IPS-15b (cell line): ENCODE data around the gene BNC2.

Source experiments
- H3K27me3 ChIP-seq: one replicate; pipeline ENCODE4 v1.6.1; 2013; ENCODE audit warnings: low read length; ENCODE audit not compliant: control insufficient read depth, insufficient read depth
- H3K36me3 ChIP-seq: one replicate; pipeline ENCODE4 v1.6.1; 2013; ENCODE audit warnings: low read length; ENCODE audit not compliant: control insufficient read depth, insufficient read depth
- H3K4me1 ChIP-seq: one replicate; pipeline ENCODE4 v1.6.1; 2013; ENCODE audit warnings: mild to moderate bottlenecking, low read length; ENCODE audit not compliant: control insufficient read depth, insufficient read depth
- H3K4me3 ChIP-seq: one replicate; pipeline ENCODE4 v1.5.1; 2013; ENCODE audit warnings: low read depth, low read length
- H3K9ac ChIP-seq: one replicate; pipeline ENCODE4 v1.6.1; 2013; ENCODE audit warnings: low read depth, mild to moderate bottlenecking, low read length
- H3K9me3 ChIP-seq: one replicate; pipeline ENCODE4 v1.6.1; 2013; ENCODE audit warnings: mild to moderate bottlenecking, low read length; ENCODE audit not compliant: control insufficient read depth, insufficient read depth

Gene BNC2

GRCh38 chr9:16598316-16598715, 272.2 kb downstream of the BNC2 start:
- Histone ChIP-seq H3K4me3 (no peak overlapping the region), H3K9ac (no peak overlapping the region), H3K9me3 (no peaks in the 10 kb centered on the region), H3K4me1 (peaks cover 6% of the 10 kb centered on the region), H3K27me3 (no peaks in the 10 kb centered on the region), H3K36me3 (no peaks in the 10 kb centered on the region)

GRCh38 chr9:16597136-16597535, 273.3 kb downstream of the BNC2 start:
- H3K4me3 ChIP-seq: no peak overlapping the region
- no peaks in the 10 kb centered on the region for H3K36me3 ChIP-seq
- H3K9me3 ChIP-seq: no peaks in the 10 kb centered on the region
- H3K9ac ChIP-seq: no peak overlapping the region
- H3K4me1 ChIP-seq: peaks cover 6% of the 10 kb centered on the region
- H3K27me3 ChIP-seq: no peaks in the 10 kb centered on the region

GRCh38 chr9:16595227-16595626, 275.2 kb downstream of the BNC2 start:
- H3K4me1 ChIP-seq: peaks cover 6% of the 10 kb centered on the region
- H3K9me3 ChIP-seq: no peaks in the 10 kb centered on the region
- H3K9ac ChIP-seq: no peak overlapping the region
- H3K36me3 ChIP-seq: no peaks in the 10 kb centered on the region
- no peak overlapping the region for H3K4me3 ChIP-seq
- no peaks in the 10 kb centered on the region for H3K27me3 ChIP-seq

DNA sequence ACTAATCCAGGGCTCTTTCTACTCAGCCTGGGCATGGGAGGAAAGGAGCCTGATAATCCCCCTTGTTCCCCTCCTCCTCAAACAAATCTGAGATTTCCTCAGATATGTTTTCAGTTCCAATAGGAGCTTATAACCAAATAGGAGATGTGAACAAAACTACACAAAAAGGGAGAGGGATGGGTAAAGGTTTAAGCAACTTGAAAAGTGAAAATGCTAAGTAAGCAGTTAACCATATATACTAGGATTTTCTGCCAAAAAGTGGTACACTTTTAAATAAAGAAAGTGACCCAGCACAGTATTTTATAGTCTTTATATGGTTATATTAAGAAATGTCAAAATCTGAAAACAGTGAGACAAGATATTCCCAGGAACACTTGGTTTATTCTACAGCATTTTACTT, 275.7 kb downstream of the BNC2 start:
- no peaks in the 10 kb centered on the region for H3K36me3 ChIP-seq
- no peaks in the 10 kb centered on the region for H3K9me3 ChIP-seq
- no peak overlapping the region for H3K4me3 ChIP-seq
- peaks cover 6% of the 10 kb centered on the region for H3K4me1 ChIP-seq
- no peak overlapping the region for H3K9ac ChIP-seq
- H3K27me3 ChIP-seq: no peaks in the 10 kb centered on the region

- Histone ChIP-seq H3K9me3 (no peaks in the 10 kb centered on the region), H3K4me1 (peaks cover 6% of the 10 kb centered on the region), H3K9ac (no peak overlapping the region), H3K4me3 (no peak overlapping the region), H3K27me3 (no peaks in the 10 kb centered on the region), H3K36me3 (no peaks in the 10 kb centered on the region)
These were observed 276.7 kb downstream of the BNC2 start for GRCh38 chr9:16593746-16594145.

DNA sequence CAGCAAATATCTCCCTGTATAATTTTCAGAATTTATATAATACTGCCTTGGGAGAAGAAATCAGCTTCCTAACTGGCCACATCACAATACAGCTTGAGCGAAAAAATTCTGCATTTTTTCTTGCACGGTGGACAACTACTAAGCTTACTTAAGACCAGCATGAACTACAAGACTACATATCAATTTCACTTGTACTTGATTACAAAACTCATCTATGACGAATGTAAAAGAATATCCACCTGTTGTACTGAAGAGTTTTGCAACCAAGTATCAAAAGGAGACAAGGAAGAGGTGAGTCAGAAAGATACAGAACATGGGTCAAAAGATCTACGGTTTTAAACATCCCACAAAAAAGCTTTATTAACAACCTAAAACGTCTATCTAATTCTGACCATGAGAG, 279.4 kb downstream of the BNC2 start:
- H3K9me3 ChIP-seq: no peaks in the 10 kb centered on the region
- H3K9ac ChIP-seq: no peak overlapping the region
- no peaks in the 10 kb centered on the region for H3K36me3 ChIP-seq
- peaks cover 2% of the 10 kb centered on the region for H3K4me1 ChIP-seq
- no peak overlapping the region for H3K4me3 ChIP-seq
- no peaks in the 10 kb centered on the region for H3K27me3 ChIP-seq

- Histone ChIP-seq H3K27me3 (no peaks in the 10 kb centered on the region), H3K9me3 (no peaks in the 10 kb centered on the region), H3K4me1 (no peaks in the 10 kb centered on the region), H3K4me3 (no peak overlapping the region), H3K36me3 (no peaks in the 10 kb centered on the region), H3K9ac (no peak overlapping the region)
These were observed 284.9 kb downstream of the BNC2 start for GRCh38 chr9:16585591-16585990.

GRCh38 chr9:16579872-16580432, 290.5 kb downstream of the BNC2 start:
- Histone ChIP-seq H3K9me3 (no peaks in the 10 kb centered on the region), H3K9ac (no peak overlapping the region), H3K4me1 (peaks cover 2% of the 10 kb centered on the region), H3K4me3 (no peak overlapping the region), H3K27me3 (no peaks in the 10 kb centered on the region), H3K36me3 (no peaks in the 10 kb centered on the region)

DNA sequence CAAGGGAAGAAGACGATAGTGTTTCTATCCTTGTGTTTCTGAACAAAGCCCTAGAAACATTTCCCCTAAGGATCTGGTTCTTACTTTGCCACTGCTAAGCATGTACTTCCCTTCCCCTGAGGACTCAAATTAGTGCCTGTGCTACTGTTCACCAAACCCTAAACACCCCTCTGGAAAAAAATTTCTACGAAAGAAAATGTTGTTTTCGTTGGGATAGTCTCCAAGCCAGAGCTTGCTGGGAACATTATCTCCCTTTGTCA, 294.6 kb downstream of the BNC2 start:
- Histone ChIP-seq H3K36me3 (no peaks in the 10 kb centered on the region), H3K4me1 (peaks cover 7% of the 10 kb centered on the region), H3K9ac (no peak overlapping the region), H3K4me3 (no peak overlapping the region), H3K9me3 (no peaks in the 10 kb centered on the region), H3K27me3 (no peaks in the 10 kb centered on the region)

GRCh38 chr9:16575142-16575985, 295.1 kb downstream of the BNC2 start:
- Histone ChIP-seq H3K27me3 (no peaks in the 10 kb centered on the region), H3K4me1 (peaks cover 7% of the 10 kb centered on the region), H3K9ac (no peak overlapping the region), H3K4me3 (no peak overlapping the region), H3K9me3 (no peaks in the 10 kb centered on the region), H3K36me3 (no peaks in the 10 kb centered on the region)

GRCh38 chr9:16572005-16572734, 298.3 kb downstream of the BNC2 start:
- no peaks in the 10 kb centered on the region for H3K9me3 ChIP-seq
- no peaks in the 10 kb centered on the region for H3K27me3 ChIP-seq
- no peak overlapping the region for H3K4me3 ChIP-seq
- H3K4me1 ChIP-seq: peaks cover 13% of the 10 kb centered on the region
- H3K36me3 ChIP-seq: no peaks in the 10 kb centered on the region
- no peak overlapping the region for H3K9ac ChIP-seq
